ENCODE results near the gene AP1M2. TPM values are rescaled to one million over a fixed set of nuclear protein-coding genes. Genes with fewer than 3 reads are reported as not detected.
A peak's percentile ranks its signal among the peaks of the same experiment; 100 is the strongest.
"Not testable (repeated sequence)": the region's sequence is repeated elsewhere in the genome, so short reads cannot be mapped to it uniquely, and the experiment has no call there.

AP1M2 gene
- total RNA-seq, 1 donor from 2014 or later: 114 TPM

DNA sequence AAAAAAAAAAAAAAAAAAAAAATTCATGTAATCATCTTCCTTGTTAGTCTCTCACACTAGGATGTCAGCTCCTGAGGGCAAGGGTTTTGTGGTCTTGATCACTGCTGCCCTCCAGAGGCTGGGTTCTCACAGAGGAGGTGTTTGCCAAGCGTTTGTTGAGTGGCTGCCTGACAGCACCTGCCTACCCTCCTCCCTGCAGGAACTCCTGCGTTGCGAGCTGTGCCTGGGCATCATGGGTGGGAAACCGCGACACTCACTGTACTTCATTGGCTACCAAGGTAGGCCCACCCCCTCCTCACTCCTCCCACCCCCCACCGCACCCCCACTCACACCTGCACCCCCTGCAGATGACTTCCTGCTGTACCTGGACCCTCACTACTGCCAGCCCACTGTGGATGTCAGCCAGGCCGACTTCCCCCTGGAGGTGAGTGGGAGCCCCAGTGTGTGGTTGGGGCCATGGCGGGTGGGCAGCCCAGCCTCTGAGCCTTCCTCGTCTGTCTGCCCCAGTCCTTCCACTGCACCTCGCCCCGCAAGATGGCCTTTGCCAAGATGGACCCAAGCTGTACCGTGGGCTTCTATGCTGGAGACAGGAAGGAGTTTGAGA lies 35.3 kb downstream of the AP1M2 start:
- DNase-seq (ENCODE audit: low read depth): peak; percentile 62
- H3K4me3 ChIP-seq (ENCODE audit: low read depth, low read length): no peak overlapping the region
- TF ChIP-seq, protein P1, sequence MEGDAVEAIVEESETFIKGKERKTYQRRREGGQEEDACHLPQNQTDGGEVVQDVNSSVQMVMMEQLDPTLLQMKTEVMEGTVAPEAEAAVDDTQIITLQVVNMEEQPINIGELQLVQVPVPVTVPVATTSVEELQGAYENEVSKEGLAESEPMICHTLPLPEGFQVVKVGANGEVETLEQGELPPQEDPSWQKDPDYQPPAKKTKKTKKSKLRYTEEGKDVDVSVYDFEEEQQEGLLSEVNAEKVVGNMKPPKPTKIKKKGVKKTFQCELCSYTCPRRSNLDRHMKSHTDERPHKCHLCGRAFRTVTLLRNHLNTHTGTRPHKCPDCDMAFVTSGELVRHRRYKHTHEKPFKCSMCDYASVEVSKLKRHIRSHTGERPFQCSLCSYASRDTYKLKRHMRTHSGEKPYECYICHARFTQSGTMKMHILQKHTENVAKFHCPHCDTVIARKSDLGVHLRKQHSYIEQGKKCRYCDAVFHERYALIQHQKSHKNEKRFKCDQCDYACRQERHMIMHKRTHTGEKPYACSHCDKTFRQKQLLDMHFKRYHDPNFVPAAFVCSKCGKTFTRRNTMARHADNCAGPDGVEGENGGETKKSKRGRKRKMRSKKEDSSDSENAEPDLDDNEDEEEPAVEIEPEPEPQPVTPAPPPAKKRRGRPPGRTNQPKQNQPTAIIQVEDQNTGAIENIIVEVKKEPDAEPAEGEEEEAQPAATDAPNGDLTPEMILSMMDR (IDR thresholded peaks at IDR 0.05; ENCODE audit: insufficient read depth, low read length, severe bottlenecking): peak; percentile 51
- peak; percentile 36 for FAIRE-seq
- no peaks in the 10 kb centered on the region for H3K27me3 ChIP-seq (ENCODE audit: control insufficient read depth, insufficient read depth, low read length)
- H3K36me3 ChIP-seq (ENCODE audit: control insufficient read depth, insufficient read depth, low read length): peaks cover 27% of the 10 kb centered on the region

DNA sequence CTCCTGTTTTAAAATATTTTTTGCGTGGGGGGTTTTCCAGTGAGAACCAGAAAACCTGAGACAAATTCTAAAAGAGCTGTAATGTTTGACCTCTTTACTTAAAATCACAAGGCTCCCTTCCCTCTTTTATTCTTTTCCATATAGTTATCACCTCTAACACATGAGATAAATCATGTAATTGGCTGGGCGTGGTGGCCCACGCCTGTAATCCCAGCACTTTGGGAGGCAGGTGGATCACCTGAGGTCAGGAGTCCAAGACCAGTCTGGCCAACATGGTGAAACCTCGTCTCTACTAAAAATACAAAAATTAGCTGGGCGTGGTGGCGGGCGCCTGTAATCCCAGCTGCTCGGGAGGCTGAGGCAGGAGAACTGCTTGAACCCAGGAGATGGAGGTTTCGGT lies 36.1 kb downstream of the AP1M2 start:
- not testable (repeated sequence) for H3K27me3 ChIP-seq (ENCODE audit: control insufficient read depth, insufficient read depth, low read length); H3K4me3 ChIP-seq (ENCODE audit: low read depth, low read length); FAIRE-seq; DNase-seq (ENCODE audit: low read depth)
- peaks cover 30% of the 10 kb centered on the region for H3K36me3 ChIP-seq (ENCODE audit: control insufficient read depth, insufficient read depth, low read length)

DNA sequence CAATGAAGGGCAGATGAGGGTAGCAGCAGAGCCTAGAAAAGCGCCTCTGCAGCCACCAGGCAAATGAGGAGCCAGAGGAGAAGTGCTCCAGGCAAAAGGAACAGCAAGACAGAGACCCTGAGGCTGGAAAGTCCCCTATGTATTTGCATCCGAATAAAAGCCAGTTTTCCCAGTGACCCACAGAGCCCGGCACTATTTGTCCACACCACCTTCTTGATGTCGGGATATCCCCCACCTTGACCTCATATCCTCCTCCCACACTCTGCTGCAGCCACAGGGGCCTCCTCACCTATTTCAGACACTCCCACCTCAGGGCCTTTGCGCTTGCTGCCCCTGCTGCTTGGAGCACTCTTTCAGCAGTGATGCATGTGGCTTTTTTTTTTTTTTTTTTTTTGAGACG lies 36.8 kb downstream of the AP1M2 start:
- TF ChIP-seq, protein P1 (IDR thresholded peaks at IDR 0.05; ENCODE audit: insufficient read depth, low read length, severe bottlenecking): no peak
- FAIRE-seq (no peak), DNase-seq (ENCODE audit: low read depth) (no peak)
- Histone ChIP-seq H3K36me3 (ENCODE audit: control insufficient read depth, insufficient read depth, low read length) (peaks cover 32% of the 10 kb centered on the region), H3K27me3 (ENCODE audit: control insufficient read depth, insufficient read depth, low read length) (no peaks in the 10 kb centered on the region), H3K4me3 (ENCODE audit: low read depth, low read length) (no peak overlapping the region)

DNA sequence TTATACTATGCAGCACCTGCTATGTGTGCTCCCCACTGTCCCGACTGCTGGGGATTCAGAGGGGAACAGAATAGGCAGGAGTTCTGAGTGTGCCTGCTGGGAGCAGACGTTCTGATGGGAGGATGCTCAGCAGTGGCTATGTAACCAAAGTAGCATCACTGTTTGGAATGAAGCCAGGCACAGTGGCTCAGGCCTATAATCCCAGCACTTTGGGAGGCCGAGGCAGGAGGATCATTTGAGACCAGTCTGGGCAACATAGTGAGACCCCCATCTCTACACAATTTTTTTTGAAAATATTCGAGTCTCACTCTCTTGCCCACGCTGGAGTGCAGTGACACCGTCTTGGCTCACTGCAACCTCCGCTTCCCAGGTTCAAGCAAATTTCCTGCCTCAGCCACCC lies 37.4 kb downstream of the AP1M2 start:
- H3K27me3 ChIP-seq (ENCODE audit: control insufficient read depth, insufficient read depth, low read length): no peaks in the 10 kb centered on the region
- FAIRE-seq (no peak), DNase-seq (ENCODE audit: low read depth) (no peak)
- H3K36me3 ChIP-seq (ENCODE audit: control insufficient read depth, insufficient read depth, low read length): peaks cover 33% of the 10 kb centered on the region
- TF ChIP-seq, protein P1 (IDR thresholded peaks at IDR 0.05; ENCODE audit: insufficient read depth, low read length, severe bottlenecking): no peak
- H3K4me3 ChIP-seq (ENCODE audit: low read depth, low read length): no peak overlapping the region

DNA sequence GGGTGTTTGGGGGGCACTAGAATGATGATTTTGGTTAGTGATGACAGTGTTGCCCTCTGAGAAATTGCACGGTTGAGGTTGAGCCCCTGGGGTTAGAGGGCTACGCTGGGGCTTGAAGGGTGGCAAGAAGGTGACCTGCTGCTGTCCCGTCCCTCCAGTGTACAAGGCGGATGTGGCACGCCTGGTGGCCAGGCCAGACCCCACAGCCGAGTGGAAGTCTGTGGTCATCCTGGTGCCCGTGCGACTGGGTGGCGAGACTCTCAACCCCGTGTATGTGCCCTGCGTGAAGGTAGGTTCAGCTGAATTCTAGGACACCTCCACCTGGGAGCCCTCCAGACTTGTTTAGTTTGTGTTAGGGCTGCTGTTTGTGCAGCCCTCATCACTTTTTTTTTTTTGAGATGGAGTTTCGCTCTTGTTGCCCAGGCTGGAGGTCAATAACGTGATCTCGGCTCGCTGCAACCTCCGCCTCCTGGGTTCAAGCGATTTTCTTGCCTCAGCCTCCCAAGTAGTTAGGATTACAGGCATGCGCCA lies 38.3 kb downstream of the AP1M2 start:
- Histone ChIP-seq H3K4me3 (ENCODE audit: low read depth, low read length) (no peak overlapping the region), H3K36me3 (ENCODE audit: control insufficient read depth, insufficient read depth, low read length) (peaks cover 34% of the 10 kb centered on the region), H3K27me3 (ENCODE audit: control insufficient read depth, insufficient read depth, low read length) (no peaks in the 10 kb centered on the region)
- FAIRE-seq (no peak), DNase-seq (ENCODE audit: low read depth) (no peak)
- TF ChIP-seq, protein P1 (IDR thresholded peaks at IDR 0.05; ENCODE audit: insufficient read depth, low read length, severe bottlenecking): no peak

DNA sequence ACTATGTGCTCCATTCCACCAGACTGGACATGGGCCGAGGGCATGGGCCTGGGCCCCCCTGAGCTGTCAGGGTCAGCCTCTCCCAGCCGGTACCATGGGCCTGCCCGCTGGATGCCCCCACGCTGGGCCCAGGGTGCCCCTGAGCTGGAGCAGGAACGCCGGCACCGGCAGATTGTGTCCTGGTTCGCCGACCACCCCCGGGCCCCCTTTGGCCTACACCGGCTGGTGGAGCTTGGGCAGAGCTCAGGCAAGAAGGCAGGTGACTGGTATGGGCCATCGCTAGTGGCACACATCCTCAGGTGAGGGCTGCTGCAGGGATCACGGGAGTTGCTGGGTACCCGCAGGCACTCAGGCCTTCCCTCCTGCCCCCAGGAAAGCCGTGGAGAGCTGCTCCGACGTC lies 40.3 kb downstream of the AP1M2 start:
- H3K36me3 ChIP-seq (ENCODE audit: control insufficient read depth, insufficient read depth, low read length): peaks cover 25% of the 10 kb centered on the region

More for the DNA sequence above, 40.3 kb downstream of the AP1M2 start:
- Histone ChIP-seq H3K4me3 (ENCODE audit: low read depth, low read length) (no peak overlapping the region), H3K27me3 (ENCODE audit: control insufficient read depth, insufficient read depth, low read length) (no peaks in the 10 kb centered on the region)
- DNase-seq (ENCODE audit: low read depth) (no peak), FAIRE-seq (no peak)
- TF ChIP-seq, protein P1 (IDR thresholded peaks at IDR 0.05; ENCODE audit: insufficient read depth, low read length, severe bottlenecking): no peak

Data from bronchial epithelial cell (primary cell).